Activated gamma-delta T cell (primary cell): ENCODE measurements around the gene LSMEM2.
"Not testable (repeated sequence)": the region's sequence is repeated elsewhere in the genome, so short reads cannot be mapped to it uniquely, and the experiment has no call there.

Source experiments
- DNase-seq: peaks from one replicate; lab custom pipeline; 2025; lab: John Stamatoyannopoulos, UW

The LSMEM2 gene

GRCh38 chr3:50245831-50246516 lies 32.9 kb upstream of the LSMEM2 start:
- peak; percentile 93 for DNase-seq

- DNase-seq, result peak; percentile 50
Observed at GRCh38 chr3:50246517-50246954, 32.4 kb upstream of the LSMEM2 start.

- DNase-seq, result no peak
Observed at GRCh38 chr3:50248387-50248786, 30.5 kb upstream of the LSMEM2 start.

- no peak for DNase-seq
Observed at GRCh38 chr3:50249457-50249856, 29.4 kb upstream of the LSMEM2 start.

GRCh38 chr3:50250514-50250913 lies 28.4 kb upstream of the LSMEM2 start:
- DNase-seq, result no peak

GRCh38 chr3:50251220-50251619 lies 27.7 kb upstream of the LSMEM2 start:
- no peak for DNase-seq

GRCh38 chr3:50254577-50255250 lies 24.2 kb upstream of the LSMEM2 start:
- DNase-seq, result no peak

- no peak for DNase-seq
Observed at GRCh38 chr3:50255251-50255615, 23.7 kb upstream of the LSMEM2 start.

GRCh38 chr3:50256978-50257890 lies 21.7 kb upstream of the LSMEM2 start:
- DNase-seq, result no peak

GRCh38 chr3:50258029-50258680 lies 20.7 kb upstream of the LSMEM2 start:
- DNase-seq, result no peak

- DNase-seq, result no peak
Observed at GRCh38 chr3:50258979-50259378, 19.9 kb upstream of the LSMEM2 start.

GRCh38 chr3:50259432-50260026 lies 19.4 kb upstream of the LSMEM2 start:
- no peak for DNase-seq

- DNase-seq, result peak; percentile 77
Observed at GRCh38 chr3:50260027-50260941, 18.6 kb upstream of the LSMEM2 start.

GRCh38 chr3:50260942-50261441 lies 17.9 kb upstream of the LSMEM2 start:
- no peak for DNase-seq

- DNase-seq, result no peak
Observed at GRCh38 chr3:50261505-50261904, 17.4 kb upstream of the LSMEM2 start.

GRCh38 chr3:50262200-50262599 lies 16.7 kb upstream of the LSMEM2 start:
- not testable (repeated sequence) for DNase-seq

- no peak for DNase-seq
Observed at GRCh38 chr3:50262778-50263177, 16.1 kb upstream of the LSMEM2 start.

GRCh38 chr3:50263478-50264382 lies 15.2 kb upstream of the LSMEM2 start:
- no peak for DNase-seq

- DNase-seq, result no peak
Observed at GRCh38 chr3:50264383-50264963, 14.4 kb upstream of the LSMEM2 start.
